Measurements from ENCODE around the gene GRHPR.

GRHPR gene

DNA sequence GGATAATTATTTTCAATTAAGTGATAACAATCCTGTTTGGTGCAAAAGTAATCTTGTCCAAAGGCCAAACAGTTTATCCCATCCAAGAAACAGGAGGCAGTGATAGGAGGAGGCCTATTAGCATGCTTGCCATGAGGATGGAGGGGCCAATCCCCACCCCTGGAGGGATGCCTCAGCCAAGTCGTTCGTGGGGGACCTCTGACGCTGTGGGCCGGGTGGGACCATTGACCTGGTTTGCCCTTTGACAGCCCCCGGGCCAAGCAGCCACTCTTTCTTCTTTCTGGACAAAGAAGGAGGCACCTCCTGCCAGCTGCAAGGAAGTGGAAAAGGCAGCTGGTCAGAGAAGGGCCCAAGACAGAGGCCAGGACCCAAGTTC, 39.5 kb upstream of the GRHPR start:
- Mint-ChIP-seq H3K27me3 (ENCODE audit: low read depth) (no peaks in the 10 kb centered on the region), H3K9me3 (no peaks in the 10 kb centered on the region), H3K27ac (no peak overlapping the region), H3K4me3 (no peak overlapping the region), H3K36me3 (ENCODE audit: low read depth) (no peaks in the 10 kb centered on the region), H3K4me1 (no peaks in the 10 kb centered on the region)
- TF ChIP-seq, protein P1, sequence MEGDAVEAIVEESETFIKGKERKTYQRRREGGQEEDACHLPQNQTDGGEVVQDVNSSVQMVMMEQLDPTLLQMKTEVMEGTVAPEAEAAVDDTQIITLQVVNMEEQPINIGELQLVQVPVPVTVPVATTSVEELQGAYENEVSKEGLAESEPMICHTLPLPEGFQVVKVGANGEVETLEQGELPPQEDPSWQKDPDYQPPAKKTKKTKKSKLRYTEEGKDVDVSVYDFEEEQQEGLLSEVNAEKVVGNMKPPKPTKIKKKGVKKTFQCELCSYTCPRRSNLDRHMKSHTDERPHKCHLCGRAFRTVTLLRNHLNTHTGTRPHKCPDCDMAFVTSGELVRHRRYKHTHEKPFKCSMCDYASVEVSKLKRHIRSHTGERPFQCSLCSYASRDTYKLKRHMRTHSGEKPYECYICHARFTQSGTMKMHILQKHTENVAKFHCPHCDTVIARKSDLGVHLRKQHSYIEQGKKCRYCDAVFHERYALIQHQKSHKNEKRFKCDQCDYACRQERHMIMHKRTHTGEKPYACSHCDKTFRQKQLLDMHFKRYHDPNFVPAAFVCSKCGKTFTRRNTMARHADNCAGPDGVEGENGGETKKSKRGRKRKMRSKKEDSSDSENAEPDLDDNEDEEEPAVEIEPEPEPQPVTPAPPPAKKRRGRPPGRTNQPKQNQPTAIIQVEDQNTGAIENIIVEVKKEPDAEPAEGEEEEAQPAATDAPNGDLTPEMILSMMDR (IDR thresholded peaks at IDR 0.05; ENCODE audit: unreplicated experiment in 3 of 3), result no peak

DNA sequence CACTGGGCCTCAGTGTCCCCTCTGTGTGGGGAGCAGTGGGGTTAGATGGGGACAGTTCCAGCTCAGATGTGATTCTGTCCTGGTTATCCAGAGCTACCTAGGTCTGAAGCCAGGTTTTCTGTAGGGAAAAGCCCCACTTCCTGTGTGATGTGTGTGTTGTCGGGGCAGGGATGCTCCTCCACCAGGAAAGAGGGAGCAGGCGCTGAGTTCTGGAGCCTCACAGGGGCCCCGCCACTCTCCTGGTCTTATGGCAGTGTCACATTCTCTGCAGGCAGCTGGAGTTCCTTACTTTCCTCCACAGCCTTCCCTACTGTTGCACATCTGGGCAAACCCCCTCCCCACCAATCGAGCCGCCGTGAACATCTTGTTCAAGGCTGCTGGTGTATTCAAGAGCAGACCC, 39.1 kb upstream of the GRHPR start:
- no peaks in the 10 kb centered on the region for H3K4me1 Mint-ChIP-seq
- H3K36me3 Mint-ChIP-seq (ENCODE audit: low read depth), result no peaks in the 10 kb centered on the region
- no peak overlapping the region for H3K27ac Mint-ChIP-seq
- TF ChIP-seq, protein P1 (IDR thresholded peaks at IDR 0.05; ENCODE audit: unreplicated experiment in 3 of 3), result no peak
- no peak overlapping the region for H3K4me3 Mint-ChIP-seq
- no peaks in the 10 kb centered on the region for H3K27me3 Mint-ChIP-seq (ENCODE audit: low read depth)
- no peaks in the 10 kb centered on the region for H3K9me3 Mint-ChIP-seq

DNA sequence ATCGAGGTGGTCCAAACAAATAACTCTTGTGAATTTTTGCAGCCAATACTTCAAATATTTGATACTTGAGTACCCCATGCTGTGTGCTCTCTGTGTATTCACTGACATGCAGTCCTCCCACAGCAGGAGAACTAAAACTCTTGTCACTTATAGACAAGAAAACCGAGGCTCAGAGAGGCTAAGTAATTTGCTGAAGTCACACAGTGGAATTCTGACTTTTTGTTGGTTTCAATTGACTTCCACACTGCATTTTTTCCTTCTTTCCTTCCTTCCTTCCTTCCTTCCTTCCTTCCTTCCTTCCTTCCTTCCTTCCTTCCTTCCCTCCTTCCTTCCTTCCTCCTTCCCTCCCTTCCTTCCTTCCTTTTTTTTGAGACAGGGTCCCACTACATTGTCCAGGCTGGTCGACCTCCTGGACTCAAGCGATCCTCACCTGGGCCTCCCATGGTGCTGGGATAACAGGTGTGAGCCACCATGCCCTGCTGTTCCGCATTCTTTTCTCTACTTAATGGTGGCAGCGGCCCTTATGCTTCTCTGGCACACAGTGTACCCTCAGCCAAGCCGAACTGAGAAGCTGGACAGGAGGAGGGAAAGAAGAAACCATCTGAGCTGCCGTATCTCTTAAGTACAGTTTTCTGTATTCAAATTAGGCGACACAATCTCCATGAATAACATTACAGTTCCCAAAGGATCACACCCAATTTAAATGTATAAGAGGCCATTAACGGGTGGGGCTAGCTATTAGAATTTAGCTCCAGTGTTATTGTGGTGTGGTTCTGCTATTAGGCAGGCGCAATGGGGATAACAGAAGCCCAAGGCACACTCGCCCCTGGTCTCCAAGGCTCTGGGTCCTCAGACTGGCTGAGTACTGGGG, 38.4 kb upstream of the GRHPR start:
- Mint-ChIP-seq H3K4me1 (no peaks in the 10 kb centered on the region), H3K9me3 (no peaks in the 10 kb centered on the region), H3K27ac (no peak overlapping the region), H3K36me3 (ENCODE audit: low read depth) (no peaks in the 10 kb centered on the region), H3K4me3 (no peak overlapping the region), H3K27me3 (ENCODE audit: low read depth) (no peaks in the 10 kb centered on the region)
- TF ChIP-seq, protein P1 (IDR thresholded peaks at IDR 0.05; ENCODE audit: unreplicated experiment in 3 of 3), result no peak

DNA sequence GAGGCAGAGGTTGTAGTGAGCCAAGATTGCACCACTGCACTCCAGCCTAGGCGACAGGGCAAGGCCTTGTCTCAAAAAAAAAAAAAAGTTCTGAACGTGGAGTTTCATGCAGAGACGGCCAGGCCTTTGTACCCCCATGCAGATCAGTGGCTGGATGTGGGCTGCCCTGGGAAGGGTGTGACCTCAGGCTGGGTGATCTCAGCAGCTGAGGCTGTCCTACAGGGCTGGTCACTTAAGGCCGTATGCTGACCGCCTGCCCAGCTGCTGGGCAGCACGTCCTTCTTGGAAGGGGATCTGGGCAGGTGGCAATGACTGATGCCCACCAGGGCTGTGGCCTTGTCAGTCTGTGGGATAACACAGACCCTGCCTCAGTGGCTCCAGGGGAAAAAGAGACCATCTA, 37.2 kb upstream of the GRHPR start:
- Mint-ChIP-seq H3K36me3 (ENCODE audit: low read depth) (no peaks in the 10 kb centered on the region), H3K27me3 (ENCODE audit: low read depth) (no peaks in the 10 kb centered on the region), H3K4me3 (no peak overlapping the region), H3K9me3 (no peaks in the 10 kb centered on the region), H3K4me1 (no peaks in the 10 kb centered on the region), H3K27ac (no peak overlapping the region)
- TF ChIP-seq, protein P1 (IDR thresholded peaks at IDR 0.05; ENCODE audit: unreplicated experiment in 3 of 3), result no peak

DNA sequence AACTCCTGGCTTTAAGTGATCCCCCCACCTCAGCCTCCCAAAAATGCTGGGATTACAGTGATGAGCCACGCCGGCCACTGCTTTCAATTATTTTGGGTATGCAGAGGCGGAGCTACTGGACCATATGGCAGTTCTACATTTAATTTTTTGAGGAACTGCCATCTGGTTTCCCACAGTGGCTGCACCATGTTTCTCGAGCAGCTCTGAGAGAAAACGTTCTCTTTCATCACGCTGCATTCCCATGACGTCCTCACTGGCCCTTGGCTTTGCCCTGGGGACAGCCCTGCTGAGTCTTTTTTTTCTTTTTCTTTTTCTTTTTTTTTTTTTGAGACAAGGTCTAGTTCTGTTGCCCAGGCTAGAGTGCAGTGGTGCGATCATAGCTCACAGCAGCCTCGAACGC, 35.5 kb upstream of the GRHPR start:
- no peaks in the 10 kb centered on the region for H3K27me3 Mint-ChIP-seq (ENCODE audit: low read depth)
- H3K27ac Mint-ChIP-seq, result no peak overlapping the region
- no peak overlapping the region for H3K4me3 Mint-ChIP-seq
- TF ChIP-seq, protein P1 (IDR thresholded peaks at IDR 0.05; ENCODE audit: unreplicated experiment in 3 of 3), result no peak
- no peaks in the 10 kb centered on the region for H3K9me3 Mint-ChIP-seq
- H3K36me3 Mint-ChIP-seq (ENCODE audit: low read depth), result no peaks in the 10 kb centered on the region
- H3K4me1 Mint-ChIP-seq, result no peaks in the 10 kb centered on the region

DNA sequence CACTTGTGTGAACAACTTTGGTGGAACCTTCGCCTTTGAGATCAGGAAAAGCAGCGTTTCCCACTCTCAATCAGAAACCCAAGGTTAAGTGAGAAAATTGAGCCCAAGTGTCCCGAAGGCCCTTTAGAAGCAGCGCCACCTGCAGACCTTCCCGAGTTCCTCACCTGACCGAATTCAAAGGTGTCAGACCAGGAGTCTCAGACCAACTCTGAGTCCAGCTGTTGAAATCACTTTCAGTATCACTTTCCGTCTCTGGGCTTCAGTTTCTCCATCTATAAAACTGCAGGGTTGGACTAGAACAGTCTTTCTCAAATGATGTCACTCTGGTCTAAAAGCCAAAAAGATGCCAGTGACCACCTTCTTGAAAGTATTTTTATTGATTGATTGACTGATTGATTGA, 31.7 kb upstream of the GRHPR start:
- Mint-ChIP-seq H3K4me1 (no peaks in the 10 kb centered on the region), H3K9me3 (no peaks in the 10 kb centered on the region), H3K36me3 (ENCODE audit: low read depth) (no peaks in the 10 kb centered on the region), H3K4me3 (no peak overlapping the region), H3K27ac (no peak overlapping the region), H3K27me3 (ENCODE audit: low read depth) (peaks cover under 1% of the 10 kb centered on the region)
- TF ChIP-seq, protein P1 (IDR thresholded peaks at IDR 0.05; ENCODE audit: unreplicated experiment in 3 of 3), result peak in 1 of 3 experiments; percentile 24

Measured in nephron (organoid).